Measurements from ENCODE around the gene DCBLD2.

GRCh38 chr3:98900265-98901118, 1.0 kb downstream of the DCBLD2 start:
- no peak for TF ChIP-seq NFIC (IDR thresholded peaks at IDR 0.05)
- no peak for TF ChIP-seq RCOR1 (IDR thresholded peaks at IDR 0.05; ENCODE audit: borderline replicate concordance in 1 of 2, low read depth in 2 of 2, low read length in 2 of 2)
- no peak for TF ChIP-seq GATAD2B (IDR thresholded peaks at IDR 0.05; ENCODE audit: borderline replicate concordance)
- no peak for TF ChIP-seq RFX5 (IDR thresholded peaks at IDR 0.05; ENCODE audit: low read depth, low read length)
- TF ChIP-seq NFIX (CRISPR knock-in tag; IDR thresholded peaks at IDR 0.05; ENCODE audit: low read depth), result no peak
- no peak for TF ChIP-seq ARNT (IDR thresholded peaks at IDR 0.05)
- no peak for TF ChIP-seq ZNF407 (IDR thresholded peaks at IDR 0.05; ENCODE audit: low read depth)
